ENCODE measurements around the gene GPATCH3.

- TF ChIP-seq CTCF (IDR thresholded peaks at IDR 0.05; ENCODE audit: poor library complexity): no peak
- TF ChIP-seq EZH2phosphoT487 (IDR thresholded peaks at IDR 0.05; ENCODE audit: low read depth, severe bottlenecking, unreplicated experiment): no peak
These were observed 51.8 kb downstream of the GPATCH3 start for GRCh38 chr1:26848499-26848898.
